ENCODE data around the gene CAPN1.

- TF ChIP-seq, protein P1, sequence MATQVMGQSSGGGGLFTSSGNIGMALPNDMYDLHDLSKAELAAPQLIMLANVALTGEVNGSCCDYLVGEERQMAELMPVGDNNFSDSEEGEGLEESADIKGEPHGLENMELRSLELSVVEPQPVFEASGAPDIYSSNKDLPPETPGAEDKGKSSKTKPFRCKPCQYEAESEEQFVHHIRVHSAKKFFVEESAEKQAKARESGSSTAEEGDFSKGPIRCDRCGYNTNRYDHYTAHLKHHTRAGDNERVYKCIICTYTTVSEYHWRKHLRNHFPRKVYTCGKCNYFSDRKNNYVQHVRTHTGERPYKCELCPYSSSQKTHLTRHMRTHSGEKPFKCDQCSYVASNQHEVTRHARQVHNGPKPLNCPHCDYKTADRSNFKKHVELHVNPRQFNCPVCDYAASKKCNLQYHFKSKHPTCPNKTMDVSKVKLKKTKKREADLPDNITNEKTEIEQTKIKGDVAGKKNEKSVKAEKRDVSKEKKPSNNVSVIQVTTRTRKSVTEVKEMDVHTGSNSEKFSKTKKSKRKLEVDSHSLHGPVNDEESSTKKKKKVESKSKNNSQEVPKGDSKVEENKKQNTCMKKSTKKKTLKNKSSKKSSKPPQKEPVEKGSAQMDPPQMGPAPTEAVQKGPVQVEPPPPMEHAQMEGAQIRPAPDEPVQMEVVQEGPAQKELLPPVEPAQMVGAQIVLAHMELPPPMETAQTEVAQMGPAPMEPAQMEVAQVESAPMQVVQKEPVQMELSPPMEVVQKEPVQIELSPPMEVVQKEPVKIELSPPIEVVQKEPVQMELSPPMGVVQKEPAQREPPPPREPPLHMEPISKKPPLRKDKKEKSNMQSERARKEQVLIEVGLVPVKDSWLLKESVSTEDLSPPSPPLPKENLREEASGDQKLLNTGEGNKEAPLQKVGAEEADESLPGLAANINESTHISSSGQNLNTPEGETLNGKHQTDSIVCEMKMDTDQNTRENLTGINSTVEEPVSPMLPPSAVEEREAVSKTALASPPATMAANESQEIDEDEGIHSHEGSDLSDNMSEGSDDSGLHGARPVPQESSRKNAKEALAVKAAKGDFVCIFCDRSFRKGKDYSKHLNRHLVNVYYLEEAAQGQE (IDR thresholded peaks at IDR 0.05; ENCODE audit: insufficient replicate concordance, low read depth), result no peak
- TF ChIP-seq CTCF (IDR thresholded peaks at IDR 0.05; ENCODE audit: insufficient read depth, low read length), result no peak
- TF ChIP-seq POLR2AphosphoS5 (IDR thresholded peaks at IDR 0.05; ENCODE audit: low read depth), result 0 out of 2 replicates have a peak, but pooled peaks have one; percentile 29
- no peak for TF ChIP-seq SPI1 (IDR thresholded peaks at IDR 0.05; ENCODE audit: borderline replicate concordance, low read depth)
- no peak for TF ChIP-seq GABPA (IDR thresholded peaks at IDR 0.05; ENCODE audit: low read depth)
These were observed 30.6 kb downstream of the CAPN1 start for GRCh38 chr11:65212226-65212801.
